HEK293 (cell line): ENCODE results near the gene RALA.

Source experiments
- CTCF ChIA-PET: fragments of 350-600 bp; formaldehyde crosslinking; extraction: SDS; loops from one replicate; lab custom pipeline; 2021; ENCODE audit warnings: antibody characterized with exemption; lab: Yijun Ruan, JAX
- POLR2A ChIA-PET: fragments of 300-600 bp; formaldehyde crosslinking; extraction: SDS; loops from one replicate; lab custom pipeline; 2020; ENCODE audit warnings: antibody characterized with exemption, inconsistent platforms; lab: Yijun Ruan, JAX
- H3K27ac ChIP-seq: fragments of 200-500 bp; sonication (Bioruptor generic); 2 replicates; pipeline ENCODE4 v1.5.1; 2014; ENCODE audit warnings: low read depth, low read length, control low read depth, inconsistent platforms; ENCODE audit errors: extremely low read depth
- H3K36me3 ChIP-seq, 2 experiments: fragments of 200-500 bp in 1 of 2; sonication (Bioruptor generic) in 1 of 2; 1 replicate in 1 of 2; 2 replicates in 1 of 2; pipeline ENCODE4 v1.5.1; 2014 to 2017; ENCODE audit warnings: inconsistent platforms in 2 of 2, low read length in 2 of 2; ENCODE audit not compliant: control insufficient read depth in 2 of 2, insufficient read depth in 1 of 2
- H3K4me1 ChIP-seq: fragments of 200-500 bp; sonication (Bioruptor generic); 2 replicates; pipeline ENCODE4 v1.5.1; 2014; ENCODE audit warnings: mild to moderate bottlenecking, low read length, inconsistent platforms; ENCODE audit not compliant: control insufficient read depth, insufficient read depth
- H3K4me3 ChIP-seq: 2 replicates; pipeline ENCODE4 v1.5.1; 2011; ENCODE audit warnings: low read depth, mild to moderate bottlenecking, control low read depth, low read length, moderate library complexity
- H3K9me3 ChIP-seq: fragments of 200-500 bp; sonication (Bioruptor generic); 2 replicates; pipeline ENCODE4 v1.5.1; 2014; ENCODE audit warnings: low read depth, low read length, inconsistent platforms; ENCODE audit not compliant: control insufficient read depth, insufficient read depth
- GLI2 ChIP-seq: fragments of 450-650 bp; formaldehyde crosslinking; IDR thresholded peaks from 2 replicates; pipeline ENCODE4; 2017; ENCODE audit warnings: missing biosample characterization, missing genetic modification characterization, low read depth, borderline replicate concordance
- KLF9 ChIP-seq: fragments of 450-650 bp; formaldehyde crosslinking; IDR thresholded peaks from 2 replicates; pipeline ENCODE4 v1.5.1; 2016; ENCODE audit warnings: missing biosample characterization, missing genetic modification characterization, low read depth
- MZF1 ChIP-seq: fragments of 450-650 bp; formaldehyde crosslinking; IDR thresholded peaks from 2 replicates; pipeline ENCODE4 v1.5.1; 2017; ENCODE audit warnings: missing biosample characterization, missing genetic modification characterization, borderline replicate concordance
- ZFHX2 ChIP-seq: fragments of 450-650 bp; formaldehyde crosslinking; conservative IDR thresholded peaks from 2 replicates; pipeline ENCODE4 v1.5.1; 2016; ENCODE audit warnings: missing biosample characterization, missing genetic modification characterization
- ZFP41 ChIP-seq: fragments of 450-650 bp; formaldehyde crosslinking; IDR thresholded peaks from 2 replicates; pipeline ENCODE4 v1.5.1; 2016; ENCODE audit warnings: missing biosample characterization, missing genetic modification characterization, borderline replicate concordance
- ZIC2 ChIP-seq: fragments of 450-650 bp; formaldehyde crosslinking; IDR thresholded peaks from 2 replicates; pipeline ENCODE4 v1.5.1; 2016; ENCODE audit warnings: missing biosample characterization, missing genetic modification characterization
- ZNF121 ChIP-seq: fragments of 450-650 bp; formaldehyde crosslinking; IDR thresholded peaks from 2 replicates; pipeline ENCODE4 v1.5.1; 2016; ENCODE audit warnings: missing biosample characterization, missing genetic modification characterization
- ZNF140 ChIP-seq: fragments of 450-650 bp; formaldehyde crosslinking; IDR thresholded peaks from 2 replicates; pipeline ENCODE4 v1.5.1; 2016; ENCODE audit warnings: missing biosample characterization, missing genetic modification characterization
- ZNF184 ChIP-seq: fragments of 450-650 bp; IDR thresholded peaks from 2 replicates; pipeline ENCODE4 v1.5.1; 2018; ENCODE audit warnings: missing biosample characterization, mild to moderate bottlenecking, missing genetic modification characterization
- ZNF2 ChIP-seq: fragments of 450-650 bp; formaldehyde crosslinking; IDR thresholded peaks from 2 replicates; pipeline ENCODE4 v1.5.1; 2016; ENCODE audit warnings: missing biosample characterization, missing genetic modification characterization
- ZNF221 ChIP-seq: fragments of 450-650 bp; formaldehyde crosslinking; IDR thresholded peaks from 2 replicates; pipeline ENCODE4 v1.5.1; 2017; ENCODE audit warnings: missing biosample characterization, missing genetic modification characterization, borderline replicate concordance
- ZNF23 ChIP-seq: fragments of 450-650 bp; formaldehyde crosslinking; IDR thresholded peaks from 2 replicates; pipeline ENCODE4 v1.5.1; 2016; ENCODE audit warnings: missing biosample characterization, missing genetic modification characterization, borderline replicate concordance
- ZNF341 ChIP-seq: fragments of 450-650 bp; formaldehyde crosslinking; IDR thresholded peaks from 2 replicates; pipeline ENCODE4; 2016; ENCODE audit warnings: low read depth, missing biosample characterization, missing genetic modification characterization
- ZNF404 ChIP-seq: fragments of 450-650 bp; formaldehyde crosslinking; IDR thresholded peaks from 2 replicates; pipeline ENCODE4 v1.5.1; 2017; ENCODE audit warnings: missing biosample characterization, missing genetic modification characterization
- ZNF423 ChIP-seq: fragments of 450-650 bp; formaldehyde crosslinking; IDR thresholded peaks from 2 replicates; pipeline ENCODE4 v1.5.1; 2016; ENCODE audit warnings: missing biosample characterization, missing genetic modification characterization
- ZNF548 ChIP-seq: fragments of 450-650 bp; formaldehyde crosslinking; IDR thresholded peaks from 2 replicates; pipeline ENCODE4 v1.5.1; 2016; ENCODE audit warnings: missing biosample characterization, missing genetic modification characterization
- ZNF555 ChIP-seq: fragments of 450-650 bp; formaldehyde crosslinking; conservative IDR thresholded peaks from 2 replicates; pipeline ENCODE4 v1.5.1; 2017; ENCODE audit warnings: missing biosample characterization, mild to moderate bottlenecking, missing genetic modification characterization, inconsistent platforms
- ZNF585B ChIP-seq: fragments of 450-650 bp; formaldehyde crosslinking; IDR thresholded peaks from 2 replicates; pipeline ENCODE4 v1.5.1; 2016; ENCODE audit warnings: missing biosample characterization, missing genetic modification characterization
- ZNF677 ChIP-seq: fragments of 450-650 bp; IDR thresholded peaks from 2 replicates; pipeline ENCODE4 v1.5.0; 2018; ENCODE audit warnings: missing biosample characterization, mild to moderate bottlenecking, missing genetic modification characterization, moderate library complexity
- ZNF707 ChIP-seq: fragments of 450-650 bp; formaldehyde crosslinking; IDR thresholded peaks from 2 replicates; pipeline ENCODE4 v1.5.1; 2016; ENCODE audit warnings: missing biosample characterization, missing genetic modification characterization
- TF ChIP-seq, protein P1 (sequence below): fragments of 450-650 bp; formaldehyde crosslinking; optimal IDR thresholded peaks from 2 replicates; pipeline ENCODE3; 2016; ENCODE audit warnings: missing biosample characterization, mild to moderate bottlenecking, missing genetic modification characterization
- TF ChIP-seq, protein P2 (sequence below): fragments of 450-650 bp; formaldehyde crosslinking; IDR thresholded peaks from 2 replicates; pipeline ENCODE4 v1.5.1; 2016; ENCODE audit warnings: missing biosample characterization, missing genetic modification characterization, low read depth
- TF ChIP-seq, protein P3 (sequence below): fragments of 450-650 bp; IDR thresholded peaks from 2 replicates; pipeline ENCODE4 v1.5.1; 2018; ENCODE audit warnings: missing biosample characterization, mild to moderate bottlenecking, missing genetic modification characterization
- TF ChIP-seq, protein P4 (sequence below): fragments of 450-650 bp; formaldehyde crosslinking; IDR thresholded peaks from 2 replicates; pipeline ENCODE4 v1.5.1; 2016; ENCODE audit warnings: missing biosample characterization, missing genetic modification characterization
- TF ChIP-seq, protein P5 (sequence below): fragments of 450-650 bp; formaldehyde crosslinking; IDR thresholded peaks from 2 replicates; pipeline ENCODE4 v1.5.1; 2016; ENCODE audit warnings: missing biosample characterization, missing genetic modification characterization

The RALA gene

DNA sequence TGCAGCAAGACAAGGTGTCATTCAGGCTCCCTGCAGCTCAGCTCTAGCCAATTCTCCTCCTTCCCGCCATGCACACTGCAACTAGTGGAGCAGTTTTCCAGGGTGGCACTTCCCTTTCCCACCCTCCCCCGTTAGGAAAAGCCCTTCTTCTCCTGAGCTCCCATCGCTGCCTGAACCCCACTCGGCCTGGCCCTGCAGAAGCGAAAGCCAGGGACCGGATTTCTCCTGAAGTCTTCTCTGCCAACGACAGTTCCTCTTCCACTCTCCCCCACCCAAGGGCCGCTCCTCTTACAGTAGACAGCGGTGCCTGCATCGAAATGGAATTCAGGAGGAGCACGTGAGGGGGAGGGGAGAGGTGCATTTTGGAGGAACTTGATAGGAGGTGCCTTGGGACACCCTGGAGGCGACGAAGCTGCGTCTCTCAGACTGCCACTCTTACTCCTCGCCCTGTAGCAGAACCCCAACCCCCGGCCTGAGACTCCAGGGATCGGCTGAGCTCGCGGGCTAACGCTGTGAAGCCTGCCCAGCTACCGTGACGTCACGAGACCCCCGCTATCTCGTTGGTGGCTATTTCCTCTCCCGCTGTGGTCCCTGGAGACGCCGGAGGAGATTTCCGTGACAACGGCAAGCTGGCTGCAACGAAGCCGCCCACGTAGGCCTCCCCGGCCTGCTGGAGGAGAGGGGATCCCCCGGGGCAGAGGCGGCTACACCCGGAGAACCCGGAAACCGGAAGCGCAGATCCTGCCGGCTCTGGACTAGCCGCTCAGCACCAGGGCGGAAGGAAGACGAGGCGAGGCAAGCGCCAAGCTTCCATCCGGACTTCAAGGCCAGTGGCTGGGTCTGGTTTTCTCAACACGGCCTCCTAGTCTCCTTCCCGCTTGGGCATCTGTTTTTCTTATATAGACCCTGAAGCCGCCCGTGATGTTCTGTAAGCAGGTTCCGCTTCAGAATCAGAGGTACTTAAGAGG is 109.7 kb downstream of the RALA start:
- ChIA-PET CTCF (interaction anchor here (0.7 to 2.4 kb wide), 5 partner anchors 12 to 152 kb away, joined by 3 to 14 read pairs (median 5); no protein-coding TSS in a partner anchor), POLR2A (interaction anchor here (0.8 to 1.7 kb wide), 4 partner anchors 15 to 153 kb away, joined by 3 to 14 read pairs (median 4); partner anchors contain the start of gene RALA)
- Histone ChIP-seq H3K36me3 (no peaks in the 10 kb centered on the region), H3K9me3 (no peaks in the 10 kb centered on the region), H3K27ac (peak overlapping the region; percentile 83), H3K4me3 (peak overlapping the region; percentile 58), H3K4me1 (peaks cover 11% of the 10 kb centered on the region)
- TF ChIP-seq ZNF2 (no peak), ZNF707 (tag by site-specific recombination) (no peak), ZNF548 (tag by site-specific recombination) (no peak), ZNF555 (tag by site-specific recombination) (no peak), ZNF23 (tag by site-specific recombination) (no peak), ZIC2 (tag by site-specific recombination) (peak; percentile 45), ZFHX2 (tag by site-specific recombination) (peak; percentile 86), ZNF404 (tag by site-specific recombination) (no peak), ZNF140 (no peak), ZNF585B (tag by site-specific recombination) (no peak), ZNF184 (tag by site-specific recombination) (no peak), ZNF221 (tag by site-specific recombination) (no peak), ZNF121 (tag by site-specific recombination) (no peak), ZFP41 (tag by site-specific recombination) (no peak), ZNF677 (no peak), MZF1 (0 out of 2 replicates have a peak, but pooled peaks have one; percentile 37), ZNF423 (peak; percentile 88), KLF9 (tag by site-specific recombination) (no peak), GLI2 (tag by site-specific recombination) (no peak), ZNF341 (peak; percentile 68)
- TF ChIP-seq, protein P1, sequence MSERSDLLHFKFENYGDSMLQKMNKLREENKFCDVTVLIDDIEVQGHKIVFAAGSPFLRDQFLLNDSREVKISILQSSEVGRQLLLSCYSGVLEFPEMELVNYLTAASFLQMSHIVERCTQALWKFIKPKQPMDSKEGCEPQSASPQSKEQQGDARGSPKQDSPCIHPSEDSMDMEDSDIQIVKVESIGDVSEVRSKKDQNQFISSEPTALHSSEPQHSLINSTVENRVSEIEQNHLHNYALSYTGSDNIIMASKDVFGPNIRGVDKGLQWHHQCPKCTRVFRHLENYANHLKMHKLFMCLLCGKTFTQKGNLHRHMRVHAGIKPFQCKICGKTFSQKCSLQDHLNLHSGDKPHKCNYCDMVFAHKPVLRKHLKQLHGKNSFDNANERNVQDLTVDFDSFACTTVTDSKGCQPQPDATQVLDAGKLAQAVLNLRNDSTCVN (tag by site-specific recombination): peak; percentile 12
- TF ChIP-seq, protein P2, sequence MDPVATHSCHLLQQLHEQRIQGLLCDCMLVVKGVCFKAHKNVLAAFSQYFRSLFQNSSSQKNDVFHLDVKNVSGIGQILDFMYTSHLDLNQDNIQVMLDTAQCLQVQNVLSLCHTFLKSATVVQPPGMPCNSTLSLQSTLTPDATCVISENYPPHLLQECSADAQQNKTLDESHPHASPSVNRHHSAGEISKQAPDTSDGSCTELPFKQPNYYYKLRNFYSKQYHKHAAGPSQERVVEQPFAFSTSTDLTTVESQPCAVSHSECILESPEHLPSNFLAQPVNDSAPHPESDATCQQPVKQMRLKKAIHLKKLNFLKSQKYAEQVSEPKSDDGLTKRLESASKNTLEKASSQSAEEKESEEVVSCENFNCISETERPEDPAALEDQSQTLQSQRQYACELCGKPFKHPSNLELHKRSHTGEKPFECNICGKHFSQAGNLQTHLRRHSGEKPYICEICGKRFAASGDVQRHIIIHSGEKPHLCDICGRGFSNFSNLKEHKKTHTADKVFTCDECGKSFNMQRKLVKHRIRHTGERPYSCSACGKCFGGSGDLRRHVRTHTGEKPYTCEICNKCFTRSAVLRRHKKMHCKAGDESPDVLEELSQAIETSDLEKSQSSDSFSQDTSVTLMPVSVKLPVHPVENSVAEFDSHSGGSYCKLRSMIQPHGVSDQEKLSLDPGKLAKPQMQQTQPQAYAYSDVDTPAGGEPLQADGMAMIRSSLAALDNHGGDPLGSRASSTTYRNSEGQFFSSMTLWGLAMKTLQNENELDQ (tag by site-specific recombination): no peak
- TF ChIP-seq, protein P3, sequence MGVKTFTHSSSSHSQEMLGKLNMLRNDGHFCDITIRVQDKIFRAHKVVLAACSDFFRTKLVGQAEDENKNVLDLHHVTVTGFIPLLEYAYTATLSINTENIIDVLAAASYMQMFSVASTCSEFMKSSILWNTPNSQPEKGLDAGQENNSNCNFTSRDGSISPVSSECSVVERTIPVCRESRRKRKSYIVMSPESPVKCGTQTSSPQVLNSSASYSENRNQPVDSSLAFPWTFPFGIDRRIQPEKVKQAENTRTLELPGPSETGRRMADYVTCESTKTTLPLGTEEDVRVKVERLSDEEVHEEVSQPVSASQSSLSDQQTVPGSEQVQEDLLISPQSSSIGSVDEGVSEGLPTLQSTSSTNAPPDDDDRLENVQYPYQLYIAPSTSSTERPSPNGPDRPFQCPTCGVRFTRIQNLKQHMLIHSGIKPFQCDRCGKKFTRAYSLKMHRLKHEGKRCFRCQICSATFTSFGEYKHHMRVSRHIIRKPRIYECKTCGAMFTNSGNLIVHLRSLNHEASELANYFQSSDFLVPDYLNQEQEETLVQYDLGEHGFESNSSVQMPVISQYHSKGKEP (tag by site-specific recombination): peak; percentile 74; the same call in 1 of the 2 replicates
- TF ChIP-seq, protein P4, sequence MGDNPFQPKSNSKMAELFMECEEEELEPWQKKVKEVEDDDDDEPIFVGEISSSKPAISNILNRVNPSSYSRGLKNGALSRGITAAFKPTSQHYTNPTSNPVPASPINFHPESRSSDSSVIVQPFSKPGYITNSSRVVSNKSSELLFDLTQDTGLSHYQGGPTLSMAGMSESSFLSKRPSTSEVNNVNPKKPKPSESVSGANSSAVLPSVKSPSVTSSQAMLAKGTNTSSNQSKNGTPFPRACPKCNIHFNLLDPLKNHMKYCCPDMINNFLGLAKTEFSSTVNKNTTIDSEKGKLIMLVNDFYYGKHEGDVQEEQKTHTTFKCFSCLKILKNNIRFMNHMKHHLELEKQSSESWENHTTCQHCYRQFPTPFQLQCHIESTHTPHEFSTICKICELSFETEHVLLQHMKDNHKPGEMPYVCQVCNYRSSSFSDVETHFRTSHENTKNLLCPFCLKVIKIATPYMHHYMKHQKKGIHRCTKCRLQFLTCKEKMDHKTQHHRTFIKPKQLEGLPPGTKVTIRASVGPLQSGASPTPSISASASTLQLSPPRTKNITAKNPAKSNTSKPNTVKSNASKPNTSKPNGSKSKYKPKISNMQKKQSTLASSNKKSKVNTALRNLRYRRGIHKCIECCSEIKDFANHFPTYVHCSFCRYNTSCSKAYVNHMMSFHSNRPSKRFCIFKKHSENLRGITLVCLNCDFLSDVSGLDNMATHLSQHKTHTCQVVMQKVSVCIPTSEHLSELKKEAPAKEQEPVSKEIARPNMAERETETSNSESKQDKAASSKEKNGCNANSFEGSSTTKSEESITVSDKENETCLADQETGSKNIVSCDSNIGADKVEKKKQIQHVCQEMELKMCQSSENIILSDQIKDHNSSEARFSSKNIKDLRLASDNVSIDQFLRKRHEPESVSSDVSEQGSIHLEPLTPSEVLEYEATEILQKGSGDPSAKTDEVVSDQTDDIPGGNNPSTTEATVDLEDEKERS (tag by site-specific recombination): no peak
- TF ChIP-seq, protein P5, sequence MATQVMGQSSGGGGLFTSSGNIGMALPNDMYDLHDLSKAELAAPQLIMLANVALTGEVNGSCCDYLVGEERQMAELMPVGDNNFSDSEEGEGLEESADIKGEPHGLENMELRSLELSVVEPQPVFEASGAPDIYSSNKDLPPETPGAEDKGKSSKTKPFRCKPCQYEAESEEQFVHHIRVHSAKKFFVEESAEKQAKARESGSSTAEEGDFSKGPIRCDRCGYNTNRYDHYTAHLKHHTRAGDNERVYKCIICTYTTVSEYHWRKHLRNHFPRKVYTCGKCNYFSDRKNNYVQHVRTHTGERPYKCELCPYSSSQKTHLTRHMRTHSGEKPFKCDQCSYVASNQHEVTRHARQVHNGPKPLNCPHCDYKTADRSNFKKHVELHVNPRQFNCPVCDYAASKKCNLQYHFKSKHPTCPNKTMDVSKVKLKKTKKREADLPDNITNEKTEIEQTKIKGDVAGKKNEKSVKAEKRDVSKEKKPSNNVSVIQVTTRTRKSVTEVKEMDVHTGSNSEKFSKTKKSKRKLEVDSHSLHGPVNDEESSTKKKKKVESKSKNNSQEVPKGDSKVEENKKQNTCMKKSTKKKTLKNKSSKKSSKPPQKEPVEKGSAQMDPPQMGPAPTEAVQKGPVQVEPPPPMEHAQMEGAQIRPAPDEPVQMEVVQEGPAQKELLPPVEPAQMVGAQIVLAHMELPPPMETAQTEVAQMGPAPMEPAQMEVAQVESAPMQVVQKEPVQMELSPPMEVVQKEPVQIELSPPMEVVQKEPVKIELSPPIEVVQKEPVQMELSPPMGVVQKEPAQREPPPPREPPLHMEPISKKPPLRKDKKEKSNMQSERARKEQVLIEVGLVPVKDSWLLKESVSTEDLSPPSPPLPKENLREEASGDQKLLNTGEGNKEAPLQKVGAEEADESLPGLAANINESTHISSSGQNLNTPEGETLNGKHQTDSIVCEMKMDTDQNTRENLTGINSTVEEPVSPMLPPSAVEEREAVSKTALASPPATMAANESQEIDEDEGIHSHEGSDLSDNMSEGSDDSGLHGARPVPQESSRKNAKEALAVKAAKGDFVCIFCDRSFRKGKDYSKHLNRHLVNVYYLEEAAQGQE (tag by site-specific recombination): no peak
